Spleen (tissue), 11 donors: ENCODE results near the gene DST. TPM values are rescaled to one million over a fixed set of nuclear protein-coding genes. Genes with fewer than 3 reads are reported as not detected.

ENCODE experiments used
- DNase-seq: peaks from one replicate; pipeline ENCODE4 v3.0.0-alpha.2; 2020
- H3K27ac ChIP-seq, 8 donors: fragments of 200-600 bp; sonication (generic) in 7 of 8; 1 replicate in 4 of 8; 2 replicates in 4 of 8; pipeline versions ENCODE4 v1.5.0 to v1.8.0; 2016 to 2021; ENCODE audit warnings: inconsistent platforms in 4 of 8, mild to moderate bottlenecking in 4 of 8, moderate library complexity in 1 of 8
- H3K27me3 ChIP-seq, 7 donors: fragments of 200-600 bp; sonication (generic) in 6 of 7; replicated peaks in 1 of 7; 1 replicate in 4 of 7; 2 replicates in 3 of 7; pipeline versions ENCODE4 v1.5.0 to v1.8.0; 2016 to 2021; ENCODE audit warnings: inconsistent platforms in 3 of 7, mild to moderate bottlenecking in 1 of 7
- H3K36me3 ChIP-seq, 6 donors: fragments of 200-600 bp; sonication (generic) in 5 of 6; 1 replicate in 4 of 6; 2 replicates in 2 of 6; pipeline versions ENCODE4 v1.5.0 to v1.8.0; 2016 to 2021; ENCODE audit warnings: inconsistent platforms in 2 of 6
- H3K4me1 ChIP-seq, 6 donors: fragments of 200-600 bp; sonication (generic) in 5 of 6; 1 replicate in 3 of 6; 2 replicates in 3 of 6; pipeline versions ENCODE4 v1.5.0 to v1.8.0; 2016 to 2021; ENCODE audit warnings: inconsistent platforms in 3 of 6
- H3K4me3 ChIP-seq, 8 donors: fragments of 200-600 bp; sonication (generic) in 7 of 8; 1 replicate in 4 of 8; 2 replicates in 4 of 8; pipeline versions ENCODE4 v1.5.0 to v1.8.0; 2016 to 2021; ENCODE audit warnings: inconsistent platforms in 4 of 8, mild to moderate bottlenecking in 4 of 8, moderate library complexity in 2 of 8
- H3K9me3 ChIP-seq, 8 donors: fragments of 200-600 bp; sonication (generic) in 7 of 8; 1 replicate in 4 of 8; 2 replicates in 4 of 8; pipeline versions ENCODE4 v1.5.0 to v1.8.0; 2016 to 2021; ENCODE audit warnings: inconsistent platforms in 4 of 8
- POLR2A ChIP-seq, 3 donors: fragments of 450-650 bp; IDR thresholded peaks; one replicate each; pipeline ENCODE4 v1.5.1; 2017; ENCODE audit warnings: antibody characterized with exemption in 3 of 3, mild to moderate bottlenecking in 1 of 3
- POLR2AphosphoS5 ChIP-seq, 3 donors: sonication (generic); formaldehyde crosslinking; IDR thresholded peaks; one replicate each; pipeline ENCODE4 v1.5.1; 2017; ENCODE audit warnings: antibody characterized with exemption in 3 of 3
- WGBS, 5 donors: extraction: QIAGEN DNeasy Blood & Tissue Kit in 3 of 5; methylation state at CpG; one replicate each; pipeline versions ENCODE4 v1.1.5 to v1.1.7; 2013 to 2018; 5-methylcytosine and 5-hydroxymethylcytosine counted together
- intact Hi-C: fragments of 100-400 bp; cut with DNase I; formaldehyde crosslinking; loops from one replicate; pipeline ENCODE4 v1.15.0; 2023; ENCODE audit warnings: low total_unique reads
- polyA plus RNA-seq, 3 donors: library from polyadenylated mRNA; stranded (reverse); fragments of 200-250 nt; gene quantifications; one replicate each; pipeline ENCODE4 v1.2.1, GENCODE V29; 2013
- total RNA-seq, 7 donors: library from RNA; depleted of rRNA in 3 of 7; stranded (reverse); fragments of >200 nt in 3 of 7; fragmentation: NEBNext Ultra II Directional in 4 of 7; extraction: Animal tissue kit (Norgen Biotek cat#: 25700) in 4 of 7; gene quantifications; one replicate each; pipeline versions ENCODE4 v1.1.0 to v1.2.1, GENCODE V29; 2016 to 2021
- TF ChIP-seq, protein P1 (sequence below), 11 experiments: fragments of 200-600 bp in 7 of 11; fragments of 450-650 bp in 4 of 11; sonication (generic) in 4 of 11; IDR thresholded peaks in 8 of 11; conservative IDR thresholded peaks in 3 of 11; 1 replicate in 7 of 11; 2 replicates in 4 of 11; pipeline versions ENCODE4 v1.4.0 to v1.8.0; 2016 to 2021; ENCODE audit warnings: antibody characterized with exemption in 11 of 11, inconsistent platforms in 4 of 11, mild to moderate bottlenecking in 1 of 11
- donor health status: healthy with polysubstance abuse.
- donor health status: DM: no; HTN: no; CAD: no; lungs with moderate emphysema.
- donor health status: DM: no; HTN: no; CAD: no.
- donor health status: Bipolar disorder and iron deficiency.
- donor health status: healthy.
- donor health status: DM: no; HTN: no; CAD: no.
- donor health status: DM: yes; HTN: yes; CAD: no.

The DST gene
- total and polyA plus RNA-seq, 10 donors: 16.5 to 236 (median 156) TPM

DNA sequence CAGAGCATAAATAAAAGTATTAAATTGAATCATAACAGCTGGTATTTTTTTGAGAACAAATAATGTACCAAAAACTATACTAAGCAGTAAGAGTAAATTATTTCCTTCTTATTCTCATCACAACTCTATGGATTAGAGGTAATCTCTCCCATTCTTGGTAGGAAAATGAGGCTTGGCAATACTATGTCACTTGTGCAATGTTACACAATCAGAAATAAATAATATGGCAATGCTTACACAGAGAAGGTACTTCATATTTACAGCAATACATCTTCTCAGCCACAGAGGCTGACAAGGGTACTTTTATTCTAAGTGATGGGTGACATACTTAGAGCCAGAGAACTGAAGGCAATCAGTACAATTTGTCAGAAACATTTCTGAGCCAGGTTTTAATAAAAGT, 3.9 kb downstream of the DST start:
- no peak overlapping the region for H3K27ac ChIP-seq
- no peak overlapping the region for H3K4me3 ChIP-seq
- no peak for TF ChIP-seq POLR2AphosphoS5 (IDR thresholded peaks at IDR 0.05)
- TF ChIP-seq, protein P1, sequence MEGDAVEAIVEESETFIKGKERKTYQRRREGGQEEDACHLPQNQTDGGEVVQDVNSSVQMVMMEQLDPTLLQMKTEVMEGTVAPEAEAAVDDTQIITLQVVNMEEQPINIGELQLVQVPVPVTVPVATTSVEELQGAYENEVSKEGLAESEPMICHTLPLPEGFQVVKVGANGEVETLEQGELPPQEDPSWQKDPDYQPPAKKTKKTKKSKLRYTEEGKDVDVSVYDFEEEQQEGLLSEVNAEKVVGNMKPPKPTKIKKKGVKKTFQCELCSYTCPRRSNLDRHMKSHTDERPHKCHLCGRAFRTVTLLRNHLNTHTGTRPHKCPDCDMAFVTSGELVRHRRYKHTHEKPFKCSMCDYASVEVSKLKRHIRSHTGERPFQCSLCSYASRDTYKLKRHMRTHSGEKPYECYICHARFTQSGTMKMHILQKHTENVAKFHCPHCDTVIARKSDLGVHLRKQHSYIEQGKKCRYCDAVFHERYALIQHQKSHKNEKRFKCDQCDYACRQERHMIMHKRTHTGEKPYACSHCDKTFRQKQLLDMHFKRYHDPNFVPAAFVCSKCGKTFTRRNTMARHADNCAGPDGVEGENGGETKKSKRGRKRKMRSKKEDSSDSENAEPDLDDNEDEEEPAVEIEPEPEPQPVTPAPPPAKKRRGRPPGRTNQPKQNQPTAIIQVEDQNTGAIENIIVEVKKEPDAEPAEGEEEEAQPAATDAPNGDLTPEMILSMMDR (IDR thresholded peaks at IDR 0.05 in 8 of 11, conservative IDR thresholded peaks at IDR 0.05 in 3 of 11): no peak
- no peak for TF ChIP-seq POLR2A (IDR thresholded peaks at IDR 0.05)
- DNase-seq: no peak
- no peaks in the 10 kb centered on the region for H3K4me1 ChIP-seq
- no peaks in the 10 kb centered on the region for H3K27me3 ChIP-seq
- H3K36me3 ChIP-seq: peaks cover 0 to 45% (median 10%) of the 10 kb centered on the region in 6 donors
- intact Hi-C loops: loop anchor here (5.0 to 10.0 kb wide), 2 partner anchors 34 to 56 kb away; no protein-coding TSS in a partner anchor
- no peaks in the 10 kb centered on the region for H3K9me3 ChIP-seq

DNA sequence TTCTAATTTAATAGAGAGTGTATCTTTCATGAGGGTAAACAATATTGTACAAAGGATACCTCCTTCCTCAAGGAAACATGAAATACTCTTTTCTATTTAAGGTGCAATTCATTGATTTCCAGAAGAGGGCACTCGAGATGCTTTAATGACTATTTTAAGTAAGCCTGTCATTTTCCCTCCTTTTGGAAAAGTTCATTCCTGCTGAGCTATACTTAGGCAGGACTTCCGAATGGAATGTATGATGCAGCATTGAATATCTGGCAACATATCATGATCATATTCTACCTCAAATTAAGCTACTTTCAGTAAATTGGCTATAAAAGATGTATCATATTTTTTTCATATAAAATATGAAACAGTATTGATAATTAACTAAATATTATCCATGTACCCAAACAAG, 5.0 kb downstream of the DST start:
- no peak overlapping the region for H3K27ac ChIP-seq
- 11 to 22% (median 18%) methylated on average over 2 of the region's 2 CpGs for WGBS, 5 donors
- no peaks in the 10 kb centered on the region for H3K27me3 ChIP-seq
- TF ChIP-seq, protein P1 (IDR thresholded peaks at IDR 0.05 in 8 of 11, conservative IDR thresholded peaks at IDR 0.05 in 3 of 11): peak in 8 of 11 experiments; percentile 25 to 66 (median 57)
- no peak for TF ChIP-seq POLR2AphosphoS5 (IDR thresholded peaks at IDR 0.05)
- no peaks in the 10 kb centered on the region for H3K4me1 ChIP-seq
- DNase-seq: no peak
- no peak overlapping the region for H3K4me3 ChIP-seq
- no peaks in the 10 kb centered on the region for H3K9me3 ChIP-seq
- peaks cover 0 to 55% (median 12%) of the 10 kb centered on the region in 6 donors for H3K36me3 ChIP-seq
- intact Hi-C loops: loop anchor here (5.0 to 10.0 kb wide), 2 partner anchors 35 to 57 kb away; no protein-coding TSS in a partner anchor

DNA sequence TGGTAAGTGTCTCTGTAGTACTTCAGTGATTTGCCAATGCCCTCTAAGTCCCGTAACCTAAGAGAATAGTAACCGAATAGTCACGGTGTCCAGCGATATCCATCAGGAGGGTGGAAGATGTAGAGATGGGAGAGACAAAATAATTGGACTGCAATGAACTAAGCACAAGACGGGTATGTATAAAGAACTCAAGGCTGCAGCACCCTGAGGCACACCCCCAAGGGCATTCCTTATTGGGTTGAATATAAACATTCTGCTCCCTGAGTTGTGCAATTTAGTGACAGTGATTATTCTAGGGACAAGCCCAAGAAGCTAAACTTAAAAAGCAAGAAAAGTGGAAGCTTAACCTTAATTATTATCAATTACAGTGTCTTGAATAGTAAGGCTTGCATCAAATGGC, 14.6 kb downstream of the DST start:
- no peak for DNase-seq
- WGBS, 5 donors: 91 to 98% (median 95%) methylated on average over 5 of the region's 5 CpGs
- intact Hi-C loops: no loop called here
- no peak overlapping the region for H3K27ac ChIP-seq
- peaks cover 0 to 82% (median 3%) of the 10 kb centered on the region in 6 donors for H3K36me3 ChIP-seq
- no peak for TF ChIP-seq POLR2A (IDR thresholded peaks at IDR 0.05)
- TF ChIP-seq POLR2AphosphoS5 (IDR thresholded peaks at IDR 0.05): no peak
- TF ChIP-seq, protein P1 (IDR thresholded peaks at IDR 0.05 in 8 of 11, conservative IDR thresholded peaks at IDR 0.05 in 3 of 11): no peak
- H3K9me3 ChIP-seq: no peaks in the 10 kb centered on the region
- H3K4me1 ChIP-seq: no peaks in the 10 kb centered on the region
- H3K4me3 ChIP-seq: no peak overlapping the region
- H3K27me3 ChIP-seq: no peaks in the 10 kb centered on the region

DNA sequence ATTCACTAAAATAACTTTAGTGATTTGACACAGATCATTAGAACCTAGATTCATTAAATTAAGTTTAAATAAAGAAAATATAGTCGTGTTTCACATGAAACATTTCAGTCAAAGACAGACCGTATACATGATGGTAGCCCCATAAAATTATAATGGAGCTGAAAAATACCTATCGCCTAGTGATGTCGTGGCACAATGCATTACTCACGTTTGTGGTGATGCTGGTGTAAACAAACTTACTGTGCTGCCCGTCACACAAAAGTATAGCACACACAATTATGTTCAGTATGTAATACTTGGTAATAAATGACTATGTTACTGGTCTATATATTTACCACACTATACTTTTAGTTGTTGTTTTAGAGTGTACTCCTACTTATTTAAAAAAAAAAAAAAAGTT, 17.3 kb downstream of the DST start:
- Histone ChIP-seq H3K36me3 (peaks cover 0 to 67% (median 3%) of the 10 kb centered on the region in 6 donors), H3K9me3 (no peaks in the 10 kb centered on the region), H3K4me1 (no peaks in the 10 kb centered on the region), H3K27me3 (no peaks in the 10 kb centered on the region), H3K4me3 (no peak overlapping the region), H3K27ac (no peak overlapping the region)
- no peak for DNase-seq
- intact Hi-C loops: no loop called here
- TF ChIP-seq POLR2AphosphoS5 (IDR thresholded peaks at IDR 0.05): no peak
- TF ChIP-seq, protein P1 (IDR thresholded peaks at IDR 0.05 in 8 of 11, conservative IDR thresholded peaks at IDR 0.05 in 3 of 11): no peak
- 90 to 95% (median 93%) methylated on average over 6 of the region's 6 CpGs for WGBS, 5 donors
